Activated T-cell treated with anti-CD3 and anti-CD28 coated beads, Interleukin-2, amount 50 U/mL, for 72 hours (primary cell): ENCODE results near the gene FHIT. TPM values are rescaled to one million over a fixed set of nuclear protein-coding genes. Genes with fewer than 3 reads are reported as not detected.

Source experiments
- ATAC-seq, 2 donors: fragments of 150-1000 bp; cut with Tn5 transposase; replicated peaks in 1 of 2; 2 replicates each; pipeline ENCODE4 v1.10.0; 2021; ENCODE audit warnings: moderate library complexity in 2 of 2, mild to moderate bottlenecking in 1 of 2
- DNase-seq, 2 donors: peaks; one replicate each; pipeline ENCODE4 v3.0.0; 2021 to 2022; ENCODE audit warnings: mixed read lengths in 1 of 2
- H3K27ac Mint-ChIP-seq: one replicate; pipeline ENCODE4 v1.8.0; 2022; ENCODE audit warnings: mild to moderate bottlenecking, moderate library complexity, mixed read lengths
- H3K27me3 Mint-ChIP-seq: one replicate; pipeline ENCODE4 v1.8.0; 2022; ENCODE audit warnings: low read depth, mixed read lengths
- H3K36me3 Mint-ChIP-seq, 2 donors: one replicate each; pipeline ENCODE4 v1.8.0; 2022; ENCODE audit warnings: mixed read lengths in 2 of 2, mild to moderate bottlenecking in 1 of 2; ENCODE audit not compliant: insufficient read depth in 2 of 2
- H3K4me1 Mint-ChIP-seq: one replicate; pipeline ENCODE4 v1.8.0; 2022; ENCODE audit warnings: low read depth, mixed read lengths
- H3K4me3 Mint-ChIP-seq, 2 donors: one replicate each; pipeline ENCODE4 v1.8.0; 2022; ENCODE audit warnings: mild to moderate bottlenecking in 2 of 2, mixed read lengths in 2 of 2, moderate library complexity in 2 of 2
- H3K9me3 Mint-ChIP-seq, 2 donors: one replicate each; pipeline ENCODE4 v1.8.0; 2022; ENCODE audit warnings: mixed read lengths in 2 of 2
- total RNA-seq, 2 donors: library from RNA; stranded (reverse); gene quantifications; one replicate each; pipeline ENCODE4 v1.2.3, GENCODE V29; 2022

FHIT gene
- total RNA-seq, 2 donors from 2014 or later: 48.2 to 54.9 TPM

DNA sequence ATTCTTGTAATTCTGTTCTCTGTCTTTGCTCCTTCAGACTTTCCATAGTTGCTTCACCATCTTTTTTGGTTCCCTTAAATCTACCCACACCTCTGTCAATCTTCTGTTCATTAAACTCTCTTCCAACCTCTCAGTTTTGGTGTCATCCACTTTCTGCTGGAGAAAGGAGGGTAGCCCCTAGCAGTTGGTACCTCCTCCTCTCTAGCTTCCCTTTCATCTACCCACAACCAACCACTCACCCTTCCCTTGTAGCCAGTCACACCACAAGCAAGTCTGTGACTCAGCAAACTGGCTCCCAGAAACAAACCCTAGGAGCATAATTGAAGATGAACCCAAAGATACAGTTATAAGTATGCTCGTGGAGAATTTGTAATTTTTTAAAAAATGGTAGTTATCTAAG, 318.6 kb downstream of the FHIT start:
- no peak for DNase-seq
- Mint-ChIP-seq H3K4me3 (no peak overlapping the region), H3K27me3 (no peaks in the 10 kb centered on the region), H3K9me3 (peaks cover 2% of the 10 kb centered on the region in 2 donors), H3K4me1 (peaks cover 6% of the 10 kb centered on the region), H3K36me3 (peaks cover 3 to 4% of the 10 kb centered on the region in 2 donors), H3K27ac (no peak overlapping the region)
- peak in 1 of 2 donors; percentile 38 for ATAC-seq

DNA sequence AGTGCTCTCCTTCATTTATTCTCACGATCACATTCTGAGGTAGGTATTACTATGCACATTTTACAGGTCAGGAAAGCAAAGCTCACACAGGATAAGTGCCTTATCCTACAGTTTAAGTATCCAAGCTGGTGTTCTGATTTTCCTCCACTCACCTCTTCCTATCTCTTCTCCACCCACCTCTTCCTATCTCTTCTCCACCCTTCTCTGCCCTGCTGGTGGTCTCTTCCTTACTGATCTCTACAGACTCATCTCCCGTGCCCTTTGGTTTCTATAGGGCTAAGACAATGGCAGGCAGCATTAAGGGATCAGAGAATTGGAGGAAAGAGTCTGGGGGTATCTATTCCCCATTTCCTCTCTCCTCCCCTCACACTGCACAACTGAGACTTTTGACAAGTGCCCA, 319.1 kb downstream of the FHIT start:
- peaks cover 2% of the 10 kb centered on the region in 2 donors for H3K9me3 Mint-ChIP-seq
- no peaks in the 10 kb centered on the region for H3K27me3 Mint-ChIP-seq
- H3K27ac Mint-ChIP-seq: no peak overlapping the region
- H3K4me1 Mint-ChIP-seq: peaks cover 6% of the 10 kb centered on the region
- no peak for DNase-seq
- ATAC-seq: no peak
- peaks cover 3 to 4% of the 10 kb centered on the region in 2 donors for H3K36me3 Mint-ChIP-seq
- no peak overlapping the region for H3K4me3 Mint-ChIP-seq

GRCh38 chr3:60931452-60931851, 319.8 kb downstream of the FHIT start:
- H3K9me3 Mint-ChIP-seq: peaks cover 2 to 4% of the 10 kb centered on the region in 2 donors
- ATAC-seq (no peak), DNase-seq (no peak)
- no peaks in the 10 kb centered on the region for H3K27me3 Mint-ChIP-seq
- H3K36me3 Mint-ChIP-seq: peaks cover 3 to 4% of the 10 kb centered on the region in 2 donors
- no peak overlapping the region for H3K27ac Mint-ChIP-seq
- no peak overlapping the region for H3K4me3 Mint-ChIP-seq
- peaks cover 6% of the 10 kb centered on the region for H3K4me1 Mint-ChIP-seq

DNA sequence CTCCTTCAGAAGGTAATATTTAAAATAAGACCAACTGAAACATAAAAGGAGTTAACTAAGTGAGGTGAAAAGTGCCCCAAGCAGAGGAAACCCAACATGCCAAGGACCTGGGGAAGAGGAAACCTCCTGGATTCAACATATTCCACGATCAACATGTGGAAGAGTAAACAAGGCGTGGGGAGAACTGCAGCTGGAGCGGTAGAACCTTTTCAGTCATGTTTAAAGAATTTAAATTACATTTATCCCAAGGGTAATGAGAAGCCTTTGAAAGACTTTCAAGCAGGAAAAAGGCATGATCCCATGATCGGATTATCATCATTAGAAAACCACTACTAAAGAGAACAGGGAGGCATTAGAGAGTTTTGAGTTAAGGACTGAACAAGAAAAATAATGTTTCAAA, 330.7 kb downstream of the FHIT start:
- DNase-seq (no peak), ATAC-seq (no peak)
- H3K9me3 Mint-ChIP-seq: peaks cover 2 to 3% of the 10 kb centered on the region in 2 donors
- no peak overlapping the region for H3K4me3 Mint-ChIP-seq
- no peak overlapping the region for H3K27ac Mint-ChIP-seq
- peaks cover 0 to 2% of the 10 kb centered on the region in 2 donors for H3K36me3 Mint-ChIP-seq
- H3K27me3 Mint-ChIP-seq: no peaks in the 10 kb centered on the region
- H3K4me1 Mint-ChIP-seq: no peaks in the 10 kb centered on the region

GRCh38 chr3:60919296-60919695, 332.0 kb downstream of the FHIT start:
- ATAC-seq (no peak), DNase-seq (no peak)
- Mint-ChIP-seq H3K4me3 (no peak overlapping the region), H3K9me3 (peaks cover 2 to 3% of the 10 kb centered on the region in 2 donors), H3K27me3 (no peaks in the 10 kb centered on the region), H3K36me3 (peaks cover 0 to 2% of the 10 kb centered on the region in 2 donors), H3K27ac (no peak overlapping the region), H3K4me1 (no peaks in the 10 kb centered on the region)

- peaks cover 2 to 3% of the 10 kb centered on the region in 2 donors for H3K9me3 Mint-ChIP-seq
- no peaks in the 10 kb centered on the region for H3K4me1 Mint-ChIP-seq
- no peak overlapping the region for H3K4me3 Mint-ChIP-seq
- ATAC-seq (no peak), DNase-seq (no peak)
- H3K27me3 Mint-ChIP-seq: no peaks in the 10 kb centered on the region
- peaks cover 0 to 2% of the 10 kb centered on the region in 2 donors for H3K36me3 Mint-ChIP-seq
- no peak overlapping the region for H3K27ac Mint-ChIP-seq
These were observed 334.1 kb downstream of the FHIT start for GRCh38 chr3:60917141-60917540.

GRCh38 chr3:60916546-60916945, 334.7 kb downstream of the FHIT start:
- no peak overlapping the region for H3K4me3 Mint-ChIP-seq
- peaks cover 0 to 2% of the 10 kb centered on the region in 2 donors for H3K36me3 Mint-ChIP-seq
- no peak for DNase-seq
- ATAC-seq: no peak
- no peaks in the 10 kb centered on the region for H3K27me3 Mint-ChIP-seq
- H3K27ac Mint-ChIP-seq: no peak overlapping the region
- H3K4me1 Mint-ChIP-seq: no peaks in the 10 kb centered on the region
- H3K9me3 Mint-ChIP-seq: peaks cover 2 to 3% of the 10 kb centered on the region in 2 donors

DNA sequence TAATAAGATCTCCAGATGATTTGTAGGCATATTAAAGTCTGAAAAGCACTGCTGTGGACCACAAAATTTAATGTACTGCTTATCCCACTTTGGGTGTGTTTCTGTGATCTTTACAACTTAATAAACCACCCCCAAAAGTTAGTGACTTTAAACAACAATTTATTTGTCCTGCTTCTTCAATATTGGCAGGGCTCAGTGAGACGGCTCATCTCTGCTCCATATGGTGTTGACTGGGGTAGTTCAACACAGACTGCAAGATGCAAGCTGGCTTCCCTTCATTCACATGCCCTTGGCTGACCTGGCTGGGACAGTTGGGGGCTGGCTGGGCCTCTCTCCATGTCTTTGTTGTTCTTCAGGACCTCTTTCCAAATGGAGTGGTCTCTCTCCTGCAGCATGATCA, 337.8 kb downstream of the FHIT start:
- ATAC-seq (no peak), DNase-seq (no peak)
- Mint-ChIP-seq H3K4me3 (no peak overlapping the region), H3K4me1 (no peaks in the 10 kb centered on the region), H3K9me3 (peaks cover 3 to 5% of the 10 kb centered on the region in 2 donors), H3K27ac (no peak overlapping the region), H3K27me3 (no peaks in the 10 kb centered on the region), H3K36me3 (peaks cover 0 to 2% of the 10 kb centered on the region in 2 donors)

GRCh38 chr3:60912876-60913275, 338.4 kb downstream of the FHIT start:
- H3K4me3 Mint-ChIP-seq: no peak overlapping the region
- no peaks in the 10 kb centered on the region for H3K4me1 Mint-ChIP-seq
- no peaks in the 10 kb centered on the region for H3K36me3 Mint-ChIP-seq
- DNase-seq (no peak), ATAC-seq (no peak)
- peaks cover 2 to 3% of the 10 kb centered on the region in 2 donors for H3K9me3 Mint-ChIP-seq
- H3K27me3 Mint-ChIP-seq: no peaks in the 10 kb centered on the region
- no peak overlapping the region for H3K27ac Mint-ChIP-seq

DNA sequence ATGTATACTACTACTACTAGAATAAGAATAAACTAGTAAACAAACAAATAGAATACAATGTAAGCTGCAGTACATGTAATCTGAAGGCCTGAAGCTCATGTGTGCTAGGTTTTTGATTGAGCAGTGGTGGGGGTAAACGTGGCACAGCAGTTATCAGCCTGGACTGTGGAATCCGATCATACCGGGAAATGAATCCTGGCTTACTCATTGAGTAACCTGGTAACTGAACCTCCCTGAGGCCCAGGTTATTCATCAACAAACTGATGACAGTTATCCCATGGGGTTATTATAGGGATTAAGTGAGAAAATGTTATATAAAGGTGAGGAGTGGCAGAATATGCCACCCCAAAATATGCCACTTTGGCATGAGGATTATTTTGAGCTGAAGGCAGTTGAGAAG, 339.1 kb downstream of the FHIT start:
- H3K9me3 Mint-ChIP-seq: peaks cover 2 to 3% of the 10 kb centered on the region in 2 donors
- DNase-seq (no peak), ATAC-seq (no peak)
- H3K27ac Mint-ChIP-seq: no peak overlapping the region
- no peaks in the 10 kb centered on the region for H3K36me3 Mint-ChIP-seq
- H3K4me1 Mint-ChIP-seq: no peaks in the 10 kb centered on the region
- H3K4me3 Mint-ChIP-seq: no peak overlapping the region
- H3K27me3 Mint-ChIP-seq: no peaks in the 10 kb centered on the region

GRCh38 chr3:60909526-60909925, 341.7 kb downstream of the FHIT start:
- Mint-ChIP-seq H3K9me3 (peaks cover 2 to 3% of the 10 kb centered on the region in 2 donors), H3K27ac (no peak overlapping the region)
- ATAC-seq: no peak

DNA sequence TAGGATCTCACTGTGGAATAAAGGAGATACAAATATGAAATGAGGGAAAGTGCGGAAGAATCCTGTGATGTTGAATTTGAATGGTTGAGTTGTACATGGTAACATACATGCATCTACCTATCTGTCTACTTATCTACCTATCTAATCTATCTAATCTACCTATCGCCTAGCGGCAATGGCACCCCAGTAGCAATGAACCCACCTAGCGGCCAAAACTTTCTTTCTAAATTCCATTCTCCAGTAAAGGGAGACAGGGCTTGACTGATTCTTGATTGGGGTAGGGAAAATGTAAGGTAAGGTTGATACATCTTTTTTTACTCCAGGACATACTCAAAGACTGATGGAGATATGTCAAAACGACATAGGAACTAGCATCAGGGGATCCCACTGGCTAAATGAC, 345.0 kb downstream of the FHIT start:
- ATAC-seq (no peak), DNase-seq (no peak)
- H3K27ac Mint-ChIP-seq: no peak overlapping the region
- H3K27me3 Mint-ChIP-seq: no peaks in the 10 kb centered on the region
- H3K4me3 Mint-ChIP-seq: no peak overlapping the region
- no peaks in the 10 kb centered on the region for H3K36me3 Mint-ChIP-seq
- H3K4me1 Mint-ChIP-seq: no peaks in the 10 kb centered on the region
- peaks cover 1 to 2% of the 10 kb centered on the region in 2 donors for H3K9me3 Mint-ChIP-seq

More at GRCh38 chr3:60909526-60909925, 341.7 kb downstream of the FHIT start:
- Mint-ChIP-seq H3K36me3 (no peaks in the 10 kb centered on the region), H3K27me3 (no peaks in the 10 kb centered on the region), H3K4me3 (no peak overlapping the region), H3K4me1 (no peaks in the 10 kb centered on the region)
- DNase-seq: no peak

GRCh38 chr3:60898321-60898720, 352.9 kb downstream of the FHIT start:
- Mint-ChIP-seq H3K27ac (no peak overlapping the region), H3K4me3 (no peak overlapping the region), H3K4me1 (no peaks in the 10 kb centered on the region), H3K9me3 (peaks cover 0 to 2% of the 10 kb centered on the region in 2 donors), H3K27me3 (no peaks in the 10 kb centered on the region), H3K36me3 (no peaks in the 10 kb centered on the region)
- ATAC-seq (no peak), DNase-seq (no peak)

GRCh38 chr3:60893946-60894345, 357.3 kb downstream of the FHIT start:
- DNase-seq (no peak), ATAC-seq (no peak)
- peaks cover 0 to 2% of the 10 kb centered on the region in 2 donors for H3K9me3 Mint-ChIP-seq
- H3K27me3 Mint-ChIP-seq: no peaks in the 10 kb centered on the region
- no peak overlapping the region for H3K4me3 Mint-ChIP-seq
- no peaks in the 10 kb centered on the region for H3K36me3 Mint-ChIP-seq
- no peaks in the 10 kb centered on the region for H3K4me1 Mint-ChIP-seq
- no peak overlapping the region for H3K27ac Mint-ChIP-seq
